ENCODE measurements around the gene GH1.
"Not testable (repeated sequence)": the region's sequence is repeated elsewhere in the genome, so short reads cannot be mapped to it uniquely, and the experiment has no call there.

The GH1 gene

GRCh38 chr17:63920050-63920449 lies 1.4 kb upstream of the GH1 start:
- not testable (repeated sequence) for H3K4me3 ChIP-seq (ENCODE audit: low read length); DNase-seq (ENCODE audit: low read depth); H3K9ac ChIP-seq (ENCODE audit: low read length); H3K36me3 ChIP-seq (ENCODE audit: control insufficient read depth, insufficient read depth, low read length, severe bottlenecking); H3K9me3 ChIP-seq (ENCODE audit: control insufficient read depth, low read length); H3K4me1 ChIP-seq (ENCODE audit: control insufficient read depth, insufficient read depth, low read length)
- peaks cover 31% of the 10 kb centered on the region for H3K27me3 ChIP-seq (replicated peaks; ENCODE audit: control insufficient read depth, insufficient read depth, low read length)

- peak; percentile 81 for DNase-seq (ENCODE audit: low read depth)
- no peak overlapping the region for H3K9ac ChIP-seq (ENCODE audit: low read length)
- no peaks in the 10 kb centered on the region for H3K36me3 ChIP-seq (ENCODE audit: control insufficient read depth, insufficient read depth, low read length, severe bottlenecking)
- H3K9me3 ChIP-seq (ENCODE audit: control insufficient read depth, low read length), result no peaks in the 10 kb centered on the region
- peaks cover 31% of the 10 kb centered on the region for H3K27me3 ChIP-seq (replicated peaks; ENCODE audit: control insufficient read depth, insufficient read depth, low read length)
- H3K4me3 ChIP-seq (ENCODE audit: low read length), result no peak overlapping the region
- H3K4me1 ChIP-seq (ENCODE audit: control insufficient read depth, insufficient read depth, low read length), result no peaks in the 10 kb centered on the region
Observed at GRCh38 chr17:63919311-63919723, 678 bp upstream of the GH1 start.

DNA sequence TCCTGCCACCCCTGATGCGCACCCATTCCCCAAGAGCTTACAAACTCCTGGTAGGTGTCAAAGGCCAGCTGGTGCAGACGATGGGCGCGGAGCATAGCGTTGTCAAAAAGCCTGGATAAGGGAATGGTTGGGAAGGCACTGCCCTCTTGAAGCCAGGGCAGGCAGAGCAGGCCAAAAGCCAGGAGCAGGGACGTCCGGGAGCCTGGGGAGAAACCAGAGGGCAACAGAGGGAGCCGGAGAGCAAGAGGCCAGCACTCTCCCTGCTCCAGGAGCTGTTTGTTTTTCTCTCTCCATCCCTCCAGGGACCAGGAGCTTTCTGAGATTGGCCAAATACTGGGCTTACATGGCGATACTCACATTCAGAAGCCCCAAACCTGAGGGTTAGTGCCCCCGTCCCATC lies 334 bp downstream of the GH1 start:
- Histone ChIP-seq H3K4me3 (ENCODE audit: low read length) (no peak overlapping the region), H3K9me3 (ENCODE audit: control insufficient read depth, low read length) (no peaks in the 10 kb centered on the region), H3K36me3 (ENCODE audit: control insufficient read depth, insufficient read depth, low read length, severe bottlenecking) (no peaks in the 10 kb centered on the region), H3K9ac (ENCODE audit: low read length) (no peak overlapping the region), H3K27me3 (replicated peaks; ENCODE audit: control insufficient read depth, insufficient read depth, low read length) (peaks cover 34% of the 10 kb centered on the region), H3K4me1 (ENCODE audit: control insufficient read depth, insufficient read depth, low read length) (no peaks in the 10 kb centered on the region)
- no peak for DNase-seq (ENCODE audit: low read depth)

GRCh38 chr17:63917646-63918045 lies 993 bp downstream of the GH1 start:
- Histone ChIP-seq H3K4me1 (ENCODE audit: control insufficient read depth, insufficient read depth, low read length) (no peaks in the 10 kb centered on the region), H3K4me3 (ENCODE audit: low read length) (no peak overlapping the region)
- no peak for DNase-seq (ENCODE audit: low read depth)

DNA sequence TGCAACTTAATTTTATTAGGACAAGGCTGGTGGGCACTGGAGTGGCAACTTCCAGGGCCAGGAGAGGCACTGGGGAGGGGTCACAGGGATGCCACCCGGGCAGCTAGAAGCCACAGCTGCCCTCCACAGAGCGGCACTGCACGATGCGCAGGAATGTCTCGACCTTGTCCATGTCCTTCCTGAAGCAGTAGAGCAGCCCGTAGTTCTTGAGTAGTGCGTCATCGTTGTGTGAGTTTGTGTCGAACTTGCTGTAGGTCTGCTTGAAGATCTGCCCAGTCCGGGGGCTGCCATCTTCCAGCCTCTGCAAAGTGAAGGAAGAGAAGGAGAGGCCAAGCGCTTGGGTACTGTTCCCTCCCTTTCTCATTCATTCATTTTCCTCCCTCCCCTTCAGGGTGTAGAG lies 1.4 kb downstream of the GH1 start:
- not testable (repeated sequence) for H3K36me3 ChIP-seq (ENCODE audit: control insufficient read depth, insufficient read depth, low read length, severe bottlenecking); H3K4me3 ChIP-seq (ENCODE audit: low read length); H3K9me3 ChIP-seq (ENCODE audit: control insufficient read depth, low read length); DNase-seq (ENCODE audit: low read depth); H3K9ac ChIP-seq (ENCODE audit: low read length); H3K4me1 ChIP-seq (ENCODE audit: control insufficient read depth, insufficient read depth, low read length)
- peaks cover 34% of the 10 kb centered on the region for H3K27me3 ChIP-seq (replicated peaks; ENCODE audit: control insufficient read depth, insufficient read depth, low read length)

More at GRCh38 chr17:63917646-63918045, 993 bp downstream of the GH1 start:
- peaks cover 34% of the 10 kb centered on the region for H3K27me3 ChIP-seq (replicated peaks; ENCODE audit: control insufficient read depth, insufficient read depth, low read length)
- H3K9me3 ChIP-seq (ENCODE audit: control insufficient read depth, low read length), result no peaks in the 10 kb centered on the region
- no peaks in the 10 kb centered on the region for H3K36me3 ChIP-seq (ENCODE audit: control insufficient read depth, insufficient read depth, low read length, severe bottlenecking)
- H3K9ac ChIP-seq (ENCODE audit: low read length), result no peak overlapping the region

DNA sequence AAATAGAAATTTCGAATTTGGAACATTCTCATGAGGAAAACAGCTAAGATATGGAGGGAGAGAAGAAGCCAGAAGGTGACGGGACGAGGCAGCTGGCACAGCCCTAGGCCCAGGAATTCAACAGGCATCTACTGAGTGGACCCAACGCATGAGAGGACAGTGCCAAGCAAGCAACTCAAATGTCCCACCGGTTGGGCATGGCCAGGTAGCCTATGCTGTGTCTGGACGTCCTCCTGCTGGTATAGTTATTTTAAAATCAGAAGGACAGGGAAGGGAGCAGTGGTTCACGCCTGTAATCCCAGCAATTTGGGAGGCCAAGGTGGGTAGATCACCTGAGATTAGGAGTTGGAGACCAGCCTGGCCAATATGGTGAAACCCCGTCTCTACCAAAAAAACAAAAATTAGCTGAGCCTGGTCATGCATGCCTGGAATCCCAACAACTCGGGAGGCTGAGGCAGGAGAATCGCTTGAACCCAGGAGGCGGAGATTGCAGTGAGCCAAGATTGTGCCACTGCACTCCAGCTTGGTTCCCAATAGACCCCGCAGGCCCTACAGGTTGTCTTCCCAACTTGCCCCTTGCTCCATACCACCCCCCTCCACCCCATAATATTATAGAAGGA lies 2.0 kb downstream of the GH1 start:
- Histone ChIP-seq H3K9me3 (ENCODE audit: control insufficient read depth, low read length) (no peaks in the 10 kb centered on the region), H3K4me3 (ENCODE audit: low read length) (no peak overlapping the region), H3K36me3 (ENCODE audit: control insufficient read depth, insufficient read depth, low read length, severe bottlenecking) (no peaks in the 10 kb centered on the region), H3K4me1 (ENCODE audit: control insufficient read depth, insufficient read depth, low read length) (no peaks in the 10 kb centered on the region), H3K9ac (ENCODE audit: low read length) (no peak overlapping the region), H3K27me3 (replicated peaks; ENCODE audit: control insufficient read depth, insufficient read depth, low read length) (peaks cover 34% of the 10 kb centered on the region)
- DNase-seq (ENCODE audit: low read depth), result no peak

DNA sequence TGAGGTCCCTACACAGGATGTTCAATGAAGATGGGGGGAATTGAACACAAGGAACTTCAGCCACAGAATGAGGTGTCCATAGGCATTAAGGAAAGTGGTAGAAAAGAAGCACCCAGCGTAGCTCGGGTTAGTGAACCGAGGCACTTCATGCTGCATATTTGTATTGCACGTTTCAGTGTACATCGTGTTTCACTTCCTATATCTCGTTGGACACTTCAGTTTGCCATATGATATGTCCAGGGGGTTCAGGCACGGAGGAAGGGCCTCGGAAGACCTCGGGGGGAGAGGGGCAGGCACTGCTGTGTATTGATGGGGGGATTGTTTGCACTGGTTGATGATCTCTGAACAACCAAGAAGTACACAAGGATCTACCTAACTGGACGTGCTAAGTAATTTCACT lies 2.9 kb downstream of the GH1 start:
- not testable (repeated sequence) for H3K4me1 ChIP-seq (ENCODE audit: control insufficient read depth, insufficient read depth, low read length); DNase-seq (ENCODE audit: low read depth)

GRCh38 chr17:63914471-63914870 lies 4.2 kb downstream of the GH1 start:
- Histone ChIP-seq H3K9me3 (ENCODE audit: control insufficient read depth, low read length) (no peaks in the 10 kb centered on the region), H3K36me3 (ENCODE audit: control insufficient read depth, insufficient read depth, low read length, severe bottlenecking) (no peaks in the 10 kb centered on the region), H3K9ac (ENCODE audit: low read length) (no peak overlapping the region), H3K4me3 (ENCODE audit: low read length) (no peak overlapping the region), H3K27me3 (replicated peaks; ENCODE audit: control insufficient read depth, insufficient read depth, low read length) (peaks cover 46% of the 10 kb centered on the region), H3K4me1 (ENCODE audit: control insufficient read depth, insufficient read depth, low read length) (no peaks in the 10 kb centered on the region)
- no peak for DNase-seq (ENCODE audit: low read depth)

More for the DNA sequence above, 2.9 kb downstream of the GH1 start:
- H3K36me3 ChIP-seq (ENCODE audit: control insufficient read depth, insufficient read depth, low read length, severe bottlenecking); H3K9ac ChIP-seq (ENCODE audit: low read length); H3K9me3 ChIP-seq (ENCODE audit: control insufficient read depth, low read length); H3K4me3 ChIP-seq (ENCODE audit: low read length): not testable (repeated sequence)
- H3K27me3 ChIP-seq (replicated peaks; ENCODE audit: control insufficient read depth, insufficient read depth, low read length), result peaks cover 41% of the 10 kb centered on the region

GRCh38 chr17:63911657-63912100 lies 7.0 kb downstream of the GH1 start:
- Histone ChIP-seq H3K9ac (ENCODE audit: low read length) (no peak overlapping the region), H3K36me3 (ENCODE audit: control insufficient read depth, insufficient read depth, low read length, severe bottlenecking) (no peaks in the 10 kb centered on the region), H3K4me3 (ENCODE audit: low read length) (no peak overlapping the region), H3K9me3 (ENCODE audit: control insufficient read depth, low read length) (no peaks in the 10 kb centered on the region), H3K4me1 (ENCODE audit: control insufficient read depth, insufficient read depth, low read length) (no peaks in the 10 kb centered on the region), H3K27me3 (replicated peaks; ENCODE audit: control insufficient read depth, insufficient read depth, low read length) (peaks cover 27% of the 10 kb centered on the region)
- DNase-seq (ENCODE audit: low read depth), result peak; percentile 64

DNA sequence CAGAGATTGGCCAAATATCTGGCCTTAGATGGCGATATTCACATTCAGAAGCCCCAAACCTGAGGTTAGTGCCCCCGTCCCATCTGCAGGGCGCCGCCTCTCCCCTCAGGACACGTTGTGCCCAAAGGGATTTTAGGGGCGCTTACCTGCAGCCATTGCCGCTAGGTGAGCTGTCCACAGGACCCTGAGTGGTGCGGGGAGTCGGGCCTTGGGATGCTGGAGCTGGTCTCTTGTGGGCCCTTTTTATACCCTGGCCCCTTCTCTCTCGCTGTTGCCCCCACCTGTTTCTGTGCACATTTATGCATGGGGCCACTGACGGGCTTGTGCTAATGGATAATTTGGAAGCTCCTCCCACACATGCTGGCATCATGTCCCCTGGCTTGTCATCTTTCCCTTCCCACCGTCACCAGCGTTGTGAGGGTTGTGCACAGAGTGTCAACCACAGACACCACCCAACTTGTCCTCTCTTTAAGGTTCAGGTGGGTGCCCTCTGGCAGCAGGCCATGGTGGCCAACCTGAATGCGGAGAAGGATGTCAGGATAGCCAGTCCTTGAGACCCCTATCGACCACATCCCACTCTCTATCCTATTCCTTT lies 7.5 kb downstream of the GH1 start, which contains the start of gene CSHL1:
Gene CSHL1 (minus strand): TSS at position 218 of the 595 bp plus-strand sequence. CDS start 62 bp downstream, at position 156.
- Histone ChIP-seq H3K9ac (ENCODE audit: low read length) (no peak within 1 kb of the TSS), H3K9me3 (ENCODE audit: control insufficient read depth, low read length) (no peaks in the 10 kb centered on the region), H3K36me3 (ENCODE audit: control insufficient read depth, insufficient read depth, low read length, severe bottlenecking) (no peaks in the 10 kb centered on the region), H3K4me1 (ENCODE audit: control insufficient read depth, insufficient read depth, low read length) (no peaks in the 10 kb centered on the region), H3K27me3 (replicated peaks; ENCODE audit: control insufficient read depth, insufficient read depth, low read length) (peaks cover 25% of the 10 kb centered on the region), H3K4me3 (ENCODE audit: low read length) (no peak within 1 kb of the TSS)
- no peak for DNase-seq (ENCODE audit: low read depth)

DNA sequence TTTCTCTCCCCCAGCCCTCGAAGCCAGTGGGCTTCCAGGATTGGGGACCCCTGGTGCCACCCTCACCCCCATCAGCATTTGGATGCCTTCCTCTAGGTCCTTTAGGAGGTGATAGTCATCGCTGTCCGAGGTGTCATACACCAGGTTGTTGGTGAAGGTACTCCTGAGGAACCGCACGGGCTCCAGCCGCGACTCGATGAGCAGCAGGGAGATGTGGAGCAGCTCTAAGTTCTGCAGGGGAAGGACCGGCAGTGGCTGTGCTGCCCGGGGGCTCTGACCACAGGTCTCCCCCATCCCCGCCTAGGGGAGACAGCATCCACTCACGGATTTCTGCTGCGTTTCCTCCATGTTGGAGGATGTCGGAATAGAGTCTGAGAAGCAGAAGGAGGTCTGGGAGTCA lies 8.5 kb downstream of the GH1 start:
- H3K4me3 ChIP-seq (ENCODE audit: low read length), result no peak overlapping the region
- no peaks in the 10 kb centered on the region for H3K4me1 ChIP-seq (ENCODE audit: control insufficient read depth, insufficient read depth, low read length)
- peaks cover 19% of the 10 kb centered on the region for H3K27me3 ChIP-seq (replicated peaks; ENCODE audit: control insufficient read depth, insufficient read depth, low read length)
- no peak overlapping the region for H3K9ac ChIP-seq (ENCODE audit: low read length)
- H3K36me3 ChIP-seq (ENCODE audit: control insufficient read depth, insufficient read depth, low read length, severe bottlenecking), result no peaks in the 10 kb centered on the region
- no peaks in the 10 kb centered on the region for H3K9me3 ChIP-seq (ENCODE audit: control insufficient read depth, low read length)
- no peak for DNase-seq (ENCODE audit: low read depth)
